RPMI8226 (cell line): ENCODE data around the gene WWOX.

Experiments
- DNase-seq: peaks from one replicate; pipeline ENCODE4 v3.0.0-alpha.2; 2015

WWOX gene

DNA sequence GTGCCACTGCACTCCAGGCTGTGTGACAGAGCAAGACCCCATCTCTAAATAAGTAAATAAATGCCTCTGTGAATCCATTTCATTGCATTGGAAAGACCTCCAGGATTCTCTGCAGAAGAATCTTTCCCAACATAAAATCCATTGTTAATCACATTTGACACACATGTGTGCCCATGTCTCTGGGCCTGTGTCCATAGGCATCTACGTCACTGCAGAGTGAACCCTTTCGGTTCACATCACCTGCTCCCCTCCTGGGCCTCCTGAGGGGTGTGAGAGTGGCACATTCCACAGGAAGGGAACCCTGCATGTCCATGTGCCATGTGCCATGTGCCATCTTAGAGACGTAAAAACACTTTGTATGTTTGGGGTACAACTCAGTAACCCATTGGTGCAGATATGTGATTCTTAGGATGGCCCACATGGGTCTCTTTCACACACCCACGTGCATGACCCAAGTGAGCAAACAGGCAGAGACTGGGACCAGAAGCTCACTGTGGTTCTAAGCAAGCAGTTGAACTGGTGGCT lies 1073.6 kb downstream of the WWOX start:
- DNase-seq: no peak

DNA sequence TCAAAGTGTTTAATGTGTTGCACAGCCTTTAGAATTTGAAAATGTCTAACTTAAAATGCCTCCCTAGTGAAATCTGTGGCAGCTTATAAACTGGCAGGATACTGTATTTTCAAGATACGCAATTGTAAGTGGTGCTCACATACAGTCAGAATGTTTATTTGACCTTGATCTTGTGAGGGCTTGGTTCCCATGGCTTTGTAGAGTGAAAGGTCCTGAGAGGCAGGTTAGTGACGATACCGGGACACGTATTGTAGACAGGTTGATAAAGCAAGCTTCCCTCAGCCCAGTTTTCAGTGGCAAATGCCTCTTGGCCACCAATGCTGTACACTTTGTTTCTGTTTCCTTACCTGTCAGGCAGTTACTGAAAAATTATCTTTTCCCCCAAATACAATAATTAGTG lies 1074.5 kb downstream of the WWOX start:
- no peak for DNase-seq

DNA sequence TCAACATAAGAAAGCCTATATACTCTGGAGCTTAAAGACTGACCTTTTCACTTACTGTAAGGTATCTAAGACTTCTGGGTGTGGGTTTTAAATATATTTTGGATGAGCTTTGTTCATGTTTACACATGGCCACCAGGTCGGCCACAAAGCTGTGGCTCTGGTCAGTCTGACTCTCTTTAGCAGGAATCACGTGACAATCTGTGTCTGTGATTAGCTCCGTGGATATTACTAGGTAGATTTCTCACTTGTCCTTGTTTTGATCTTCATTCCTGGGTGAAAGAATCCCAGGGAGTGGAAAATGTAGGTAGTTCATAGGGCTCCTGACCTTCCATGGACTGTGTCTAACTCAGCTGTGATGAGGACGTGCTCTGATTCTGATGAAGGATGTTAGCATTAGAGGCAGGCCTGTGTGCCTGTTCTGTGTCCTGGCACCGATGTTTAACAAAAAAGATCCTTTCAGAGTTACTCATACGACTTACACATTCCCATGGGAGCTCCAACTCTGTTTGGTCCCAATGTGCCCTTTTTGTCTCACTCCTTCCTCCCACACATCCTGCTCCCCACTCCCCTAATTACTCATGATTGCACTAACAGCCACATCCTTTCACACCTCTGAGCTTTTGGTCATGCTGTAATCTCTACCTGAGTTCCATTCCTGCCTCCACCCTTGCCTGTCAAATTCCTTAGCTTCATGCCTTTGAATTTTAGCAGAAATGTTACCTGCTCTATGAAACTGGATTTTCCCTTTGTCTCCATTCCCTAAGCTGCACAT lies 1076.0 kb downstream of the WWOX start:
- DNase-seq: no peak

DNA sequence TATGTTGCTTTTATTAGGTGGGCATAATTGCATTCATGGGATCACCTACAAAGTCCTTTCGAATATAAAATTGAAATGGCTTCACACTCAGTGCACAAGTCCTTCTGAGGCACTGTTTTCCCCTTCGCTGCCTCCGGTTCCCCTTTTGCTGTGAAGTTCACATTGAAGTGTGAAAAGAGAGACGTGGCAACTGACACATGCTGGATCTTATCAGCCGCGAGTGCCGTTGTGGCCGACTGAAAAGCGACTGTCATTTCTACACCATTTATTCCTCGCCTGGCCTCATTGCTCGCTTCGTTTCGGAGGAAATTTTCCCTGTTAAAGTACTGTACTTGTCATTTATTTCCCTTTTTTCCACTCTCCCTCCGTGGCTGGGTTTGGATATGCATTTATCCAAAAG lies 1077.6 kb downstream of the WWOX start:
- DNase-seq: no peak

DNA sequence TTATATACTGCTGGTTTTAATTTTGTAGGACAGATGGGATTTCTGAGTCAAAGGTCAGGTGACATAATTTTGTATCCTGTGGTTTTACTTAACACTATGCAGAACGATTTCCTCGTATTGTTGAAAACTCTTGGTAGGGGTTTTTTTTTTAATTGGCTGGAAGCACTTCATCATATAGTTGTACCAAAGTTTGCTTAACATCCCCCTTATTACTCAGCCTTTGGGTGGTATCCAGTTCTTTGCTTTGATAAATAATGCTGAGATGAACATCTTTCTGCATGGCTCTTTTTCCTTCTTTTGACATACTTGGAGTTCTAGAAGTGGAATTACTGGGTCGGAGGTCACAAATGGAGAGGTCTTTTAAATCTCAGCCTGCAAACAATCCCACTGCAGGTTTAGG lies 1082.0 kb downstream of the WWOX start:
- DNase-seq: no peak

DNA sequence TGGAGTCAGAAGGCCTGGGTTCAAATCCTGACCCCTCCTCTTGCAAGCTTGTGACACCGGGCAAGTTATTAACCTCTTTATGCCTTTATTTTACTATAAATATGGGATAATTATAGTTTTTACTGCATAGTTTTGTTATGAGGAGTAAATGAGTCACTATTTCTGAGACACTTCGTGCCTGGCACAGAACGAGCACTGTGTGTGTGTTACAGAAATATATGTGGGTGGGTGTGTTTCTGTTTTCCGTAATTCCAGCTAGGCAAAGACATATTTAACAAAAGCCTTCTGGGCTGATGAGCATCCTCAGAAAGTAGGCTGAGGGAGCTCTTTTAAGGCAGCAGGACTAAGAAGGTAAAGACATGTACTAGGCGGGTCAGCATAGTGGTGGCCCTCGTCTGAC lies 1083.2 kb downstream of the WWOX start:
- DNase-seq: no peak

DNA sequence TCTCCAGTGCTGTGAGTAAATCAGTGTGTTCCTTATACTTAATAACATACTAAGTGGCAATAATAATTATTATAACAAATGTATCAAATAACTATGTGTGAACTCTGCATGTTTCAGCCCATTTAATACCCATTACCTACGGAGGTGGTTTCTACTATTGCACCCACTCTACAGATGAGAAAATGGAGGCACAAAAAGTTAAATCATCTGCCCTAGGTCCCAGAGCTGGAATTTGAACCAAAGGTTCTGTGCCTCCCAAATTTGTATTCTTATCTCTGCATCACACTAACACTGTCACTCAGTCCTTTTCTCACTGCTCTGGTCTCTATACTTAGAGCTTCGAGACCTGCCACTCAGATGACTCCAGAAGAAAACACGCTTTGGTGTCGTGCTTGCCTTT lies 1084.1 kb downstream of the WWOX start:
- DNase-seq: no peak

DNA sequence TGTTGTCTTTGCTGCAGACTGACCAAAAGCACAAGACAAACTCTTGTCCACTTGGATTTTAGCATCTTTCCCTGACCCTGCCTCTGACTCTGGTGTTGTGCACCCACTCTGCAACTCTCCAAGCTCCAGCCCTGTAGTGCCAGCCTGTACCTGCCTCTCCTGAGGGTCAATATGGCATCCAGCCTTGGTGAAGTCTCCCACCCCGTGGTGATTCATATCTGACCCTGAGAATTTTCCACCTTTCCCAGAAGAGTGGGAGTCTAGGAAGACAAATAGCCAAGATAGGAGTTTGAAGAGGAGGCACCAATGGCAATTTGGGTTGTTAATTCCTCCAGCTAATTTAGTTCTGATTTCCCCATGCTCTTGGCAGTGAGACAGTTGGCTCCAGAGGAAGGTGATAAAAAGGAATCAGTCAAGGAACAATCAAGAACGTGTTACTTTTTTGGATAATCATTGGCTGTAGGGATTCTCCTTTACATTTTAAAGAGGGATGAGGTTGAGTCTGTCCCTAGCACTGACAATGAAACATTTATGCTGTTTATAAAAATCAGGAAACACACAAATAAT lies 1085.1 kb downstream of the WWOX start:
- DNase-seq: no peak

DNA sequence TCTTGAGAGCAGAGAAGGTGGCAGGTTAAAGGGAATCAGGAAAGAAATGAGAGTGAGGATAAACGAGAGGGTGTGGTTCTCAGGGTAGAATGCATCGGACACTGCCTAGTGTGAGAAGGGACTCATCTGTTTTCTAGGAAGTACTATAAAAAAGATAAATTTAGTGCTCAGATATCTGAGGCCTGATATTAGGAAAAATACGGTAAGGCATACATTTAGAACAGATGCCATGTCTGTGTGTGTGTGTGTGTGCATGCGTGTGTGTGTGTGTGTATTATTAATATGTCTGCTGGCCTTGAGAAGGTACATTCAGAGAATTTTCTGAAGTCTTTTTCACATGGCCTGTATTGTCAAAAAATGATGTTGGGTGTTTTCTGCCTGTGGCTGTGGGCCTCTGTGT lies 1086.3 kb downstream of the WWOX start:
- DNase-seq: no peak

DNA sequence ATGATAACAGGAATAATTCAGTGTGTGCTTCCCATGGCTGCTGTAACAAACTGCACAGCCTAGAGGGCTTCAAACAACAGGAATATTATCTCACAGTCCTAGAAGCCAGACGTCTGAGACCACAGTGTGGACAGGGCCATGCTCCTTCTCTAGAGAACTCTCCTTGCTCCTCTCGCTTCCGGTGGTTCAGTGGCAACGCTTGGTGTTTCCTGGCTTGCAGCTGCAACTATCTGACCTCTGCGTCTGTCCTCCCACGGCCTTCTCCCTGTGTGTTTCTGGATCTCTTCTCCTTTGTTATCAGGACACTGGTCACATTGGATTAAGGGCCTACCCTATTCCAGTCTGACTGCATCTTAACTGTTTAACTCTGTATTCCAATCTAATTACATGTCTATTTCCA lies 1086.7 kb downstream of the WWOX start:
- DNase-seq: no peak

DNA sequence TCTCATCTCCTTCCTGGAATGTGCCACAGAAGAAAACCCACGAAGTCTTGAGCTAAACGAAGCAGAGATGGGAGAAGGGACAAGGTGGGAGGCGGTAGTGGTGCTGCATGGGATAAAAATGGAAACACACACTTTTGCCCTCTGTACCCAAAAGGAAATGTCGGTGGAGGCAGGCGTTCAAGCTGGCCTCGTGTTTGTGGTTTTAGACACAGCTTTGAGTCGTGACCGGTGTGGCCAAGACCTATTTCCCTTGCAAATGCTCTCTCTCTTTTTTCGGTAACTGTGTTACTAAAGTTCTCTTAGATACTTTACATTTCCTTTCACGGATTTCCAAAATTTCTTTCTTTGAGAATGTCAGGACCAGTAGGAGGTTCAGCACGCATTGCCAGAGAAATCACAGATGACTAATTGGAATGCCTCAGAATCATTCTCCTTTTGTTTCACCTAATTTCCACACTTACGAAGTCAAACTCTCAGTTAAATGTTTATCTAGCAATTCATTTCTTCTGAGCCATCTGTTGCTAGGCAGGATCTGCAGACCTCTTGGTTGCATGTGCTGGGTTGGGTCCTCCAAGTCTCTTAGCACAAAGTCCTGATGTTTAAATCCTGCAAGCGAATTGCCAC lies 1088.8 kb downstream of the WWOX start:
- no peak for DNase-seq

DNA sequence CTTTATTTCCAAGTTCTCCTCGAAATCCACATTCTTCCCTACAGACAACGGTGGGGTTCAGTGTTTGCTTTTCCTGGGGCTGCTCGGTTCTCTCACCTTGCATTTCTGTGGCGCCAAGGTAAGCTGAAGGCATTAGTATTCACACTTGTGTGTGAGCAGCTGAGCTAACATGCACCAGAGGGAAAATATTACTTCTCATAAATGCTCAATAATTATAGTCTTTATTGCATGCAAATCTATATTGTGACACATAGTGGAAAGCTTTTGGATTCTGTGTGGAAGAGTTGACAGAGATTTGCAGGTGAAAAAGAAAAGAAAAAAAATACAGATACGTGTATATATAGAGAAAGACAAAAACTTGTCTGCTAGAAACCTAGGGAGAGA lies 1089.3 kb downstream of the WWOX start:
- DNase-seq: no peak

DNA sequence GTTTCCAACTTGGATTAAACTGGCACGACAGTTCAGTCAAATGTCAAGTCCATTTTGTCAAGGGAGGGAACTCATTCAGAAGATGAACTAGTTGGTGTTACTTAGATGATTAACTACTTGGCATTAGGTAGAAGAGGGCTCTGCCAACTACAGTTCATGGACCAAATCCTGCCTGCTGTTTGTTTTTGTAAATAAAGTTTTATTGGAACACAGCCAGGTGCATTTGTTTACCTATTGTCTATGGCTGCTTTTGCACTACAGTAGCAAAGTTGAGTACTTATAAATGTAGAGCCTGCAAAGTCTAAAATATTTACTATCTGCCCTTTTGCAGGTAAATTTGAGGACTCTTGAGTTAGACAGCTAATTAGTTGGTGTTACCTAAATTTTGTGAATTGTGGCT lies 1091.1 kb downstream of the WWOX start:
- DNase-seq: no peak

DNA sequence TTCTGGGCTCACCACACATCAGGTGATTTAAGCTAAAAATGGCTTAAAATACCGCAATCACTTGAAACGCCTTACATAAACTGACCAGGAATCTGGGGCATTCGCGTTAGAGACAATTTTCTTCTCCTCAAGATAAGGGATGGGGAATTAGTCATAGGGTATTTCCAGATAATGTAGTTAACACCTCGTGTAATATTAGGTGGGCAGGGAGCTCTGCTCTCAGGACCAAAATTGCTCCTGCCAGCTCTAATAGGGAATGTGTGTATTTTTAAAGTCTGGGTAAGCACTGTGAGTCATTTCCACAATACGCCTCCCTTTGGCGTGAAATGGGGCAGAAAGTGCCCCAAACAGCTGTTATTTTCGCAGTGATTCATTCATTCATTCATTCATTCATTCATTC lies 1092.5 kb downstream of the WWOX start:
- DNase-seq: no peak

DNA sequence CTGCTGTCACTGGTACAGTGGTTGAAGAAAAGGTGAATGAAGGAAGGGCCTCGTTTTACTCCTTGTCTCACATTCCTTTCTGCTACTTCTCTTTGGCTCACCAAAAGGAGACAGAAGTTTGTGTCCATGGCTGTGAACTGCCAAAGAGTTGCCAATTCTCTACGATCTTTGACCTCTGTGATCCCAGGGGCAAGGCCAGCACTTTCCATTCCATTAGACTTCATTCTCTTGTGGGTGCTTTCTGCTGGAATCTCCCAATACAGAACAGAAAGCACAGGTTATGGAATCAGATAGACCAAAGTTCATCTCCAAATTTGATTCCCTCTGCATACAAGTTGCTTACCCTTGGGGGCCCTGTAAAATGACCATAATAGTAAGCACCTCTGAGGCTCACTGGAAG lies 1093.5 kb downstream of the WWOX start:
- DNase-seq: no peak

DNA sequence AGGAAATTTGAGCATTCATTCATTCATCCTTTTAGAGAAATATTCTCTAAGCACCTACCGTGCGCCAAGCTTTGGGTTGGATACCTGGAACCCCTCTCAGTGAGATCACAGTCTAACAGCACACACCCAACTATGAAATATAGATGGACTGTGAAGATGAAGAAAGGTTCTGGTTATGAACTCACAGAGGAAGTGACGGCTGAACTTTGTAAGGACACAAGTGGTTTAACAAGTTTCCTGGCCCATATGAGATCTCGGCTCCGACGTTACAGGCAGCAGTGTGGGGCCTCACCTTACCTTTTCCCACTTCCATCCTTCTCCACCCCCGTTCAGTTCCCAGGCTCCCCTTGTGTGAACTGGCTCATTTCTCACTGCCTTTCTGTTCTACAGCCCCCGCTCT lies 1094.8 kb downstream of the WWOX start:
- no peak for DNase-seq

DNA sequence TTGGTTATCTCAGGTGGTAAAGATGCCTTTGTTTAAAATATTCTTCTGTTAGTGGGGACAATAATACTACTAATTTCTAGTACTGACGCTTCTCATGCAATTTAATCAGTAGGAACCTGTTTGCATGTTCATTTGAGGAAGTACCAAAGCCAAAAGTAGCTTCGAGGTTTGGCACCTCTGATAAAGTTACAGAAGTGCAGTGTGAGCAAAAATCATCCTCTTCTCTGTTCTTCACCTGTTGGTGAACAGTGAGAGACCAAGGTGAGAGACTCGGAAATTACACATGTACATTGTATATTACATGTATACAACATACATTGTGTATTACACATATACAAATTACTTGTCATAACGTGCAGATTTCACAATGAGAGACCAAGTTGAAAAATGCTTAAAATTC lies 1096.5 kb downstream of the WWOX start:
- peak; percentile 73 for DNase-seq

DNA sequence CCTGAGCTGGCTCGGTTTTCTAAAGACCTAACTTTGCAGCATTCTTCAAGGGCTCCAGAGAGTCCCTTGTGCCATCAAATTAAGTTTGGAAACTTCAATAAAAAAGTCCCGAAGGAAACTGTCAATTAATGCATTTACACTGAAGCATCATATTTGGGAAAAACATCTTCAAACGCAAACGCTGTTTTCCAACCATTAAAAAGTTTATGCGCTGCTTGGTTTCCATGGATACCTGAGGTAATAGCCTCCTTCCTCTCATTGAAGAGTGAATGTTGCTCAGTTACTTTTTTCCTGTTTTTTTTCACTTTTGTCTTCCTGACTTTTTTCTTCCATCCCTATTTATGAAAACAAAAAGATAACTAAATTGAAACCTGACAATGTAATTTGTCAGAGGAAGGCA lies 1102.0 kb downstream of the WWOX start:
- DNase-seq: no peak

DNA sequence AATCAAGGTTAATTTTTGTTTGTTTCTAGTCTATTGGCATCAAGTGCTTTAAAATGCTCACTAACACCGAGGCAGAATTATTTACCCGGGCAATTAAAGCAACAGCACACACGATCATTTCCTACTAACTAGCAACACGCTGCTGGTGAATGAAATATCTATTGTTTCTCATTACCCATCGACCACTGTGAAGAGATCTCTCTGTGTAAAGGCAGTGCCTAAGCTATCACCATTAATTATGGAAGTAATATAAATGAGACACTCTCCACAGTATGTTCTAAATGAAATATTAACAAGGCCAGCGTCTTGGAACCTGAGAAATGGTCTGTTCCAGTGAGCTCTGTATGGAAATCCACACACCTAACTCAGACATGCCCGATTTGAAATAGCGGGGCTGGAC lies 1103.5 kb downstream of the WWOX start:
- no peak for DNase-seq

DNA sequence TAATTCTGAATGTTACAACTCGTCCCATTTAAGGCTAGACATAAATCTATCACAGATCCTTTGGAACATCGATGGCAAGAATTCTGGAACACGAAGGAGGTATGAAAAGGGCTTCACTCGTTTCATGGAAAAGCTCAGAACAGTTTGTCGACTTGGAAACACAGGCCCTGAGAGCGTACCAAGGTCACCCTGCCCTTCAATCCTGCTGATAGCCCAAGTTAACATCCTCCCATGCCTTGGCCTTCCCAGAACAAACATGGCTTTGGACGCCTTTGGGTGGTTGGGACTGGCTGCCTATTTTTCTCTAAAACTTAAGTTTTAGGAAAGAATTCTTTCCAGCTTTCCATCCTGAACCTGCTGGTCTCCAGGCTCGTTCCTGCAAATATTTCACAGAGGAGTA lies 1105.0 kb downstream of the WWOX start:
- no peak for DNase-seq

DNA sequence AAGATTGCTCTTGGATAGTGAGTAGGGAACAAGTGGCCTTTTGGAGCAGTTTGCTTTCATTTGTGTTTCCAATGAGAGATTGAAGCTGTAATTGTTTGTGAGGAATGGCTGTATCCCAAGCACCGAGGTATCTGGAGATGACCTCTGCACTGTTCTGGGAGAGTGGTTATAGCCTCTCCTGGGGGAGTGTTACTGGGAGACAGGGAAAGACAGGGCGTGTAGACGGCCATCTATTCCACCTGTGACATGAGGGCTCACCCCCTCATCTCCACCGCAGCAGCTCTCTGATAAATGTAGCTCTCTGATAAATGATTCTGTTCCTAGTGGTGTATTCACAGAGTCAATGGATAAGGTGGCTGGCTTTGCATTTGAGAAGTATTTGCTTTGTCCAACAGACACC lies 1107.4 kb downstream of the WWOX start:
- DNase-seq: no peak

DNA sequence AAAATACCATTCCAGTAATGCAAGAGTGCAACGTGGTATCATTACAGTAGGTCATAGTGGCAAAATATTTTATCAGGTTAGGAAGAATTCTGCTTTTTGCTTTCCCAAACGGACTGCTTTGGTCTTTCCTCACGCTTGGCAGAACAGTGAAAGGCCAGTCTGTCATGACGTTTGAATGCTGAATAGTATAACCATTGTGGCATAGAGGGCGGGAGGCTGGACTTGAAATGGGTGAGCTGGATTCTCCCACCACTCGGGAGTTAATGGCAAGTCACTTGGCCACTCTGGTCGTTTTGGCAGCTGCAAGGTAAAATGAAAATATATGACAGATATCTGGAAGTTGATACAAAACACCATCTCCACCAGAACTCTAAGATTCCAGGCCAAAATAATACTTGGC lies 1109.9 kb downstream of the WWOX start:
- DNase-seq: no peak

DNA sequence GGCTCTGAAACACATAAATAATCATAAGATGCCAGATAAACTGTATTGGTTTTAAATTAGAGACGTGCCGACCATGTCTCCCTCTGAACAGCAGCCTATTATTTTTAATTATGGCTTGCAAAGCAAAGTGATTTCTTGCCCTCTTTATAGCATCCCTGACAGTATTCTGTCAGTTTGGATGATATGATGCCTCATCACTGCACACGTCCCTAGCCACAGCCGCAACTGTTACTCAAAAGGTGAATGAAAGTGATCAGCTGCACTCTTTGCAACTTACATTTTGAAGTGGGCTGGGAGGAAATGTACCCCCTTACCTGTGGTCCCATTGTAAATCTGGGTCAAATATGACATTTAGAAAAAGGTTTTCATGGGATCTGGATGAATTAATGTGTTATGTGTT lies 1111.2 kb downstream of the WWOX start:
- no peak for DNase-seq

DNA sequence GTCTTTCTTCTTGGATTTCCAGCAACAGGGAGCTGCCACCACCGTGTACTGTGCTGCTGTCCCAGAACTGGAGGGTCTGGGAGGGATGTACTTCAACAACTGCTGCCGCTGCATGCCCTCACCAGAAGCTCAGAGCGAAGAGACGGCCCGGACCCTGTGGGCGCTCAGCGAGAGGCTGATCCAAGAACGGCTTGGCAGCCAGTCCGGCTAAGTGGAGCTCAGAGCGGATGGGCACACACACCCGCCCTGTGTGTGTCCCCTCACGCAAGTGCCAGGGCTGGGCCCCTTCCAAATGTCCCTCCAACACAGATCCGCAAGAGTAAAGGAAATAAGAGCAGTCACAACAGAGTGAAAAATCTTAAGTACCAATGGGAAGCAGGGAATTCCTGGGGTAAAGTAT lies 1112.1 kb downstream of the WWOX start:
- DNase-seq: no peak
